NOMO-1 (cell line): Measurements from ENCODE around the gene GFRA1.

ENCODE experiments used
- DNase-seq, 2 experiments: peaks; one replicate each; lab custom pipeline; 2025; ENCODE audit not compliant: unreplicated experiment in 2 of 2; lab: John Stamatoyannopoulos, UW

GFRA1 gene

DNA sequence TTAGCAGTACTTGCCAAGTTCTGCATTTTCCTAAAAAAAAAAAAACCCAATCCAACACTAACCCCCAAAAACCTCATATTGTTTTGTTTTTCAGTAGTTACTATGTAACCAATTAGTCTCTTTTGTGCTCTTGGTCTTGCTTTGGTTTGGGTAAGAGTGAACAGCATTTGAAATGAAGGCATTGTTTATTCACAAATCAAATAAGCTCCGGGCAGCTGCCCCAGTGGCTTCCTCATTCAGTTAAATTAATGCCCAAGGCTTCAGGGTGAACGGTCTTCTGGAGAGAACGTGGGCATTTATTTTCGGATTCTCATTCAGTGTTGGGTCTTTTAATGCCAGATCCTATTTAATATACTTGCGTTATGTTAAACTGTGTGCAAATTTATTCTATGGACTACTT lies 108.7 kb downstream of the GFRA1 start:
- no peak for DNase-seq

DNA sequence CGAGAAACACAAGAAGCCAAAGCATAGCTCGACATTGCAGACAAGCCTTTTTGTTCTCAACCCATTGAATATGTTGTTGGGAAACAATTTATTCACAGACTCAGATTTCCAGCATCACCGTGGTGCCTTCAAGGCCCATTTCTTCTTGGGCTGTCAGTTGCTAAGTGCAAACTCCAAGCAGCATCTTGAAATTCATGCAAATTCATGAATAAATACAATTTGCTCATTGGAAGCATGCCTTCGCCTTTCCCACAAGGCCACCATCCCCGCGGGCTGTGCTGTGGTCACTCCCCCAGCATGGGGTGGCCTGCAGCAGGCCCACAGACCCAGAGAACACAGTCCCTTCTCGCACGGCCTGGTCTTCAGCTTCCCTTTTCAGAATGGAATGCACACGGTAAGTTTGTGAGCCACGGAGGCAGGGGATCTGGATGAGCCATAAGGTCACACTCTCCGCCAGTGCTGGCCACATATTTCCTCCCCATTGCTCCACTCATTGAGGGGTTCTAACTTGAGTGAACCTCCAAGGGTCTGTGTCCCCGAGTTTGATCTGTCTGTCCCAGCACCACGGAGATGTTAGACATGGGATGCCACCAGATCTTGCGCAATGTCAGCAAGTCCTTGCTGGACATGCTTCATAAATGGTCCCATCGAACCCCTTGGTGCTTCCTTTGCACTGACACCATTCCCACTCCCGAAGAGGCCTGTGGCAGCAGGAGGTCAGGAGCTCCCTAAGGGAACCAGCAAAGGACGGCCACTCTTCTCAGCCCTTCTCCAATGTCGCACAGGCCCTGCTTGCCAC lies 109.5 kb downstream of the GFRA1 start:
- DNase-seq: no peak

DNA sequence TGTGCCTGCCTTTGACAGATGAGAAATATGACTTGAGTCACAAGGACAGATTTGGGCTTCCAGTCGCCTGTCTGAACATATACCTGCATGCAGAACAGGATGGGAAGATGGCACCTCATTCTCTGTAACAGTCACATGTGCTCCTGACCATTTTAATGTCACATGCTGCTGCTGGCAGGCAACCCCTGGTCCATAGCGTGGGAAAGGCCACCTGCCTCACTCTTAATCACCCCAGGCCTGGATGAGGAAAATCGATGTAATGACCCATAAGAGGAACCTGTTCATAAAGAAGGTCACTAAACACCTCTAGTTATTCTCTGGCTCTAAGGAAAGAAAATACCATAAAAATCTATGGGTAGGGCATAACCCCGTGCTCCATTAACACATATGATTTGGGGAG lies 110.2 kb downstream of the GFRA1 start:
- DNase-seq: no peak

DNA sequence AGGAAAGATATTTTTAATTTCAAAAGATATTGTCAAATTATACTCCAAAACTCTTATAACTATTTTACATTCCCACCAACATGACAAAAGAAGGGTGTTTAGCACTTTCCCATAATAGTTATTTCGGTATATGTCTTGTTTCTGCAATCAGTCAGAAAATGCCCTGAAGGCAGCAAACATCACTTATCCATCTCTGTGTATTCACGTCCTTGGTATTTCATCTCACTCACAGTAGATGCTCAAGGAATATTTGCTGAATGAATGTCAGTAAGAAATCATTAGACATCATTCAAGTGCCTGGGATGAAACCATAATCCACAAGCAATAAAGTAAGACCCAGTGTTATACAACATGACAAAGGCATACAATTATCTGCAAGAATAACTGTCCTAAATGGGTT lies 112.7 kb downstream of the GFRA1 start:
- no peak for DNase-seq

DNA sequence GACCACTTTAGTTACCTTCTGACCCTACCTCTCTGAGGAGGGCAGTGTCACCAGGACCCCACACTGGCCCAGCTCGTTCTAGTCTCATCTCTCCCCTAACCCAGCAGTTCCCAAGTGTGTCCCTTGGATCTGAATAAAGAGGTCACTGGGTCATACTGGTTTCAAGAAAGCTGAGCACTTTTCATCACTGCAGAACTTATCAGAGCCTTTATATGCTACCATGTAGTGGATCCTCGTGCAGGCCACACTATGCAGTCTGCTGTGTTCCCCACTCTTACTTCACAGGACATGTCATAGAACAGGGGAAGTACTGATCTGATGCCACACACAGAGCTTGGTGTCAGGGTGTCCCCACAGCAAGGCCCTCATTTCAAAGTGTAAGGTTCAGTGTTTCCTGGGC lies 113.8 kb downstream of the GFRA1 start:
- DNase-seq: no peak

DNA sequence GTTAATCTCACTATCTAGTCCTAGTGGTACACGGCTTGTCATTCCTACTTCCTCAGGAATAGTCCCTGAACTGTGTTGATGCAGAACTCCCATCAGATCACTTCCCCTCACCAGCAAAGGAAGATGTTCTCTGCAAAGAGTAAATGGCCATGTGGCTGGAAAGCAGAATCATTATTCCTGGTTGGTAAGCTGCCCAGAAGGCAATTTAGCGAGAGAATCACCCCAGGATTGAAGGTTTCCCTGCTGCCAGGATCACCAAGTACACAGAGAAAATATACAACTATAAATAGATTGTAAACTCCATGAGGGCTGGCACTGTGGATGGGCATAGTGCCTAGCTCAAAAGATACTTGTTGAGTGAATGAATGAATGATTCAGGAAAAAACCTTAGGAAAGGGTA lies 115.0 kb downstream of the GFRA1 start:
- DNase-seq: no peak

DNA sequence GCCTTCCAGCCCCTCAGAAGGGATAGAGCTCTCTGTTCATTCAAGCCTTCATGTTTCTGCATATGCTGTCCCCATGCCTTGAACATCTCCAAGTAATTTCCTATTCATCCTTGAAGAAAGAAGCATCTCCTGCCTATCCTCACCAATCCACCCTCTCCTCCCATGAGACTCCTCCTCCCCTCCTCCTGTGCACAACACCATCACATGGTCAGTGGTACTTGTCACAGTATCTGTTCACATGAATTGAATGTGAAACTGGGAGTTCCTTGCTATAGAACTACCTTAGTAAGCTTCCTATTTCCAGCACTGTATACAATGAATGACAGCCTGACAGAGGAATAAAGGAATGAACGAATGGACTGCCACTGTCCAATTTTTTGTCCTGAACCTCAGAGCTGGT lies 115.5 kb downstream of the GFRA1 start:
- no peak for DNase-seq

DNA sequence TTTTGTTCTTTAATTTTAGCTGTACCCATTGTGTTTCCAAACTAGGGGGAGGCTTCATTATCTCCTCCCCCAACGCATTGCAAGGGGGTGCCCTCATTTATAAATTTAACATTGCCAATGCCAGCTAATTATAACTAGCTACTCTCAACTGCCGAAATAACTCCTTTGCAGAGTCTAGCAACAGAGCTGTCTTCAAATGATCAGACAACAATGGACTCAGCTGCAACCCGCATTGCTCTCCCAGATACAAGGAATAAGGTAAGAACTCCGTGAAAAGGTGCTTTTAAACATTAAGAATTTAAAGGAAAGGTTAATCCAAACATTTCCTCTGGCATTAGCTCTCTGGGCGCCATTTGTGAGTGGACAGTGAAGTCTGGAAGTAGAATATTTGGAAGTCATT lies 116.2 kb downstream of the GFRA1 start:
- DNase-seq: no peak

DNA sequence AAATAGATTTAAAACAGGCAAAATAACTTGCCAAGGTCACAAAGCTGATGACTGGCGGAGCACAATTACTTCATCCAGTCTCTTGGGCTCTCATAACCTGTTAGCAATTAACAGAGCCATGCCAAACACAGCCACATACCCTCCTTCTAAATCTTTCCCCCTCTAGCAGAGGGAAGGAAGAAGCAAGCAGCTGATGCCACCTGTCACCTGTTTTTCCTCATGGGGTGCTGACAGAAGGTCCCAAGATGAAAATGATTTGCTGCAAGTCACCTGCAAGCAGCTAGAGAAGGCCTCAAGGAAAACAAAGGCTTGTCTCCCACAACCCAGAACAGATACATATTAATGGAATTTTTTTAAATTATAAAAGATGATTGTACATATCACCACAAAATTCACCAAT lies 117.8 kb downstream of the GFRA1 start:
- DNase-seq: no peak

DNA sequence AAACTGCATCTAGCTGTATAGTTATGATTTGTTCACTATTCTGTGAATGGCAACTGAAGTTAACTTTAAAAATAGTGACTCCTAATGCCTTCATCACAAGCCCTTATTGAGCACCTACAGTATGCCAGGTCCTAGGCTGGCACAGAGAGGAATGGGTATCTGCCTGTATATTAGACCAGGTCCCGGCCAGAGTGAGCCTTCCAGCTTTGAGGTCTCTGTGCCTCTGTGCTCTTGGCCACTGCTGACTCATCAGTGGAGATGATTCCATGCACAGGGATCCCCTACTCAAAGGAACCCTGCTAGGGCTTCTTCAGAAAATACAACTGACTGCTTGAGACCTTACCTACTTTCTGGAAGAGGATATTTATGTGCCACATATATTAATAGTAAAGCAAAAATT lies 118.4 kb downstream of the GFRA1 start:
- DNase-seq: no peak

DNA sequence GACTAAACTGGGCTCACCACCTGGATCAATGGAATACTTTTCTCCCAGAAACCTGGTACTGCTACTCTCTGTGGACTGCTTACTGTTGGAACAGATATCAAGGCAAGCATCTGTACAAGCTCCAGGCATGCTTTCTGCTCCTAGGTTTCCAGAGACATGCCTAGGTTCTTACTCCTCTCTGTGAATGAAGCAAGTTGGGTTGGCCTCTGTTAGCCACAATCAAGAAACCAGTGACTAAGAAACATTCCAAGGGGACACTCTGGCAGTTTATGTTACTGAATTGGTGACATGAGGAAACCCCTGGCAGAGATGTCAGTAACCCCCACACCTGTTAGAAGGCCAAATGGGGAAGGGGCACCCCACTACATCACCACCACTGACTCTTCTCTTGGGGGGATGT lies 121.9 kb downstream of the GFRA1 start:
- DNase-seq: no peak

DNA sequence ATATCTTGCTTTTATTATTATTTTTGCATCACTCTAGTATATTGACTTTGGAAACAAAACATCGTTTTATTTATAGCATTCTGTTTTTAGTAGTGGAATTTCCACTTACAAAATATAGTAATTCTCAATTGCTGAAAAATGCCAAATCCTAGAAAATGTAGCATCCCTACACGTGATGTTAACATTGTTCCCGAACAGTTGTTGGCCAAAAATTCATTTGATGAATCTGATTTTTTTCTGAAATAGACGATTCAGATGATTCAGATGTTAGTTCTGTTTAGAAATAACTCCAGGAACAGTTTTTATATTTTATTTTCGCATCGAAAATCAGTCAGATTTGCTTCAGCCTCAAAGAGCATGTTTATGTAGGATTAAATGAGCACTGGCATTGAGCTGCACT lies 122.4 kb downstream of the GFRA1 start:
- no peak for DNase-seq

DNA sequence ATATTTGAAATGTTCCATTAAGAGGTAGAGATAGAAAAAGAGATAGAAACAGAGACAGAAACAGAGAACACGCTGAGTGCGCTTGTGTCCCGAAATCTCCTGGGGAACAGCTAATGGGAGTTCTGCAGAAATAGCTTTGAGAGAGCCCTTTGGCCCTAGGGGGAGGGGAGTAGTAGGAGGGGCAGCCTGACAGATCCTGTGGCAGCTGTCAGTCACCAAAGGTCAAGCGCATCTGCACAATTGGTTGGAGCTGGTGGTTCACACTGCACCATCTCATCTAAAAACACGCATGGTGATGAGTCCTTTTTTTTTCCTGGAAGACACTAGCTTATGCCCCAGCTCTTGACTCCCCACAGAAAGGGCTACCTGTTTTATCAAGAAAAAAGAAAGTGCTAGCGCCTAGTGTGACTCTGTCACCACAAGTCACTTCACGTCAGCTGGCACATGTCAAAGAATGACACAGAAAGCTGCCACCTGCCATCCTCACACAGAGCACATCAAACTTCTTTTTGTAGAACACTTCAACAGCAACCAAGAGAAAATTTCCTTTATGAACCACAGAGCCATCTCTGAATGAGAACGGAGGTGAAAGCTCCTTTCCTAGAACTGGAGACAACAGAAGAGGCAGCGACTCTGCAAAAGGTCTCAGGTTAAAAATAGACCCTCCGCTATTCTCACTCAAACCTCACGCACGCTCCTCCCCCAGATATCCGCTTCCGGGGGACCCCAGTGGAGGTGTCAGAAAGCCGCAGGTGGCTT lies 125.7 kb downstream of the GFRA1 start:
- no peak for DNase-seq

DNA sequence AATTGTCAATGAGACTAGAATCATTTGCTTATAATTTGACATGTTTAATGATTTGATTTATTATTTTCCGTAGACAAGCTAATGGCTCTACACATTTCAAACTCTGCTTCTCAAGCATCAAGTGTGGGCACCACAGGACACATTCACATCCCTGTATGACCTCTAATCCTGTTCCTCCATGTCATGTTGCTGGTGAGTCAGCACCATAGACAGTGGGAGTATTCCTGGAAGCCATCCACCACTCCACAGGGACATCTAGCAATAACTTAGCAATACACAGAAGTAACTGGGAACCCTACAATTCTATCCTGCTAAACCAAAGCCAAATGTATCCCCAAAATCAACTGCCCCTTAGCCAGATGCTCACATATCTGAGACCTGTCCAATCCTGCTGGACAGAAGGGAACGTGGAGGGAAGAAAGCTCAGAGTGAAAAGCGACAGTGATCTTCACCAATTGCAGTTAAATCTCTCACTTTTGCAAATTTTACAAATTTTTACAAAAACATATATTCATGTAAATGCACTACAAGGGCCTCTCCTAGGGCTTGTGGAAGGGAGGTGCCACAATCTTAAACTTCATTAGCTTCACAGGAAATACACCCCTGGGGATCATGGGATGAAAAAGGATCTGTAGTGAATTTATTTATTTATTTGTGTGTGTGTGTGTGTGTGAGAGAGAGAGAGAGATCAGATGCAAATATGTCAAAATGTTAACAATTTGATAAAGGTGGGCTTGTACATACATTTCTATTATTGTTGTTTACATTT lies 126.5 kb downstream of the GFRA1 start:
- DNase-seq: no peak

DNA sequence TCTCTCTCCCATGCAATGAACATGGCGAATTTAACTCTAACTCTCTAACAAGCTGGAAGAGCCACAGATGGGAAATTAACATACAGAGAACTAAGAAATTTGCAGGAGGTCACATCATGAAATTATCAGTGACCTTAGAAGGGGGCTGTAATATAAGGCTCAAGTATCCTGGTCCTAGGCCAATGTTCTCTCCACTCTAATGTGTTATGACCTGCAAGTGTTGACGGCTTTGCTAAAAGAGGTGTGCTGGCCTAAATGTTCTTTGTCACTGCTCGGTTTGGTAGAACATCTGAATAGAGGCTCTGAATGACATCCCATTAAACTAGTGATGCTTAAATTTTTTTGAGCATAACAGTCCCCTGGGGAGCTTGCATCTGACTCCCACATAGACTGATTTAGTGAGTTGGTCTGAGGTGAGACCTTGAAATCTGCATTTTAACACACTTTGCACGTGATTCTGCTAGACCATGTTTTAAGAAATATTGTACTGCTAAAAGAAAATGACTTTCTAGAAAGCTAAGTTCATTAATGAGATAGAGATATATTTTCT lies 129.3 kb downstream of the GFRA1 start:
- no peak for DNase-seq

DNA sequence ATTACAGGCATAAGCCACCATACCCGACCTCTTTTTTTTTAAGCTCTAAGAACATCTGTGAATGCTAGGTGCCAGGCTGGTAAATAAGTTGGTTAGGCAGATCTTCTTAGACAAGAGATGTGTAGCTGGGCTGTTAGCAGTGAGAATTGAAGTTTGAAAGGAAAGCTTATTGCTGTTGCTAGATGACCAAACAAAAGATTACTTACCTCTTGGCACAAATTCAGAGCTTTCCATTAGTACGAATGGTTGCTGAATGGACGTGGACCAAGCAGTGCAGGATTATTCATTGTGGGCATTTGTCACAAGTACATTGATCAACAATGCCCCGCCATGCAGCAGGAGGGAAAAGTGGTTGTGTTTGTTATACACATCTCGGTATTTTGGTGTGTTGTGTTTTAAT lies 131.2 kb downstream of the GFRA1 start:
- no peak for DNase-seq

DNA sequence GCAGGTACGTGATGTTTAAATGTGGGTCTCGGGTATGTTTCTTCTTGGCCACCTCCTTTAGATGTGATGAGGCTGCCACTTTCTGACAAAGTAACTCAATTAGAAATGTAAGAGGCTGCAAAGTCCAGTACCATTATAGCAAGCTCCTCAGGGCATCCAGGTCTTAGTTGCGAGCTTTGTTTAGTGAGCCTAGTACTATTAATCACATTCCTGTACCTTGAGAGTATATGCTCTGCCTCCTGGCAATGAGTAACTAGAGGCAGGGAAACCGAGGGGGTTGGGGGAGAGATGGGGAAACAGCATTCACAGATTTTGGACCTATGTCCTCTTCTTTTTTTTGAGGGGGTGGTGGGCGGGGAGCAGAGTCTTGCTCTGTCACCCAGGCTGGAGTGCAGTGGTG lies 131.8 kb downstream of the GFRA1 start:
- DNase-seq: no peak

DNA sequence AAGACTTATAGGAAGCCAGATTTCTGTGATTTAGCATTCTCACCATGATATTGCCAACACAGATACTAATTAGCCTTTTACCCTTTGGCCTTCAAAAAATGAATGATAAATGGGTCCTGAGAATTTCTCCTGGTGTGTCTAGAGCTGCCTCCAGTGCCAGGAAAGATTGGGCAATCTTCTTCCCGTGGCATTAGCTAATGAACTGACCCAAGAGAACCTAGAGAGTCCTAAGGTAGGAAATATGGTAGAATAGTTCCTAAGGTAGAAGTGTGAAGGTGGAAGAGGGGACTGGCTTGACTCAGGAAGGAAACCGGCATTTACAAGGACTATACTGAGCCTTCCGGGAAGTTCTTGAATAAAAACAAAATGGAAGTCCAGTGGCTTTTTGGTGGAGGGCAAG lies 133.1 kb downstream of the GFRA1 start:
- no peak for DNase-seq

DNA sequence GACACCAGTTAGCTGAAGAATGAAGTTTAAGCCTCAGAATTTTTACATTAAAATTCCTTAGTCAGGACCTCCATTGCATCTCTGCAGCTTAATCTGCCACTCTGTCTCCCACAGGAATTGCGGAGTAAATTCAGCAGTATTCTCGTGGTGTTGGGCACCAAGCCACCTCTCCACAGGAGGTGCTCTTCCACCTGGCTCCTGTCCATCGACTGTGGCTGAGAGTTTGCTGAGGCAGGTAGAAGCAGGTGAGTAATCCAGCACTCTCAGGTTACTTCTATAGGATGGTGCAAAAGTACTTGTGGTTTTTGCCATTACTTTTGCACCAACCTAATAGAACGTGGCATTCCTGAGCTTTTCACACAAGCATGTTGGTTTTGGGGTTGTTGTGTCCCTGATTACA lies 134.1 kb downstream of the GFRA1 start:
- DNase-seq: no peak

DNA sequence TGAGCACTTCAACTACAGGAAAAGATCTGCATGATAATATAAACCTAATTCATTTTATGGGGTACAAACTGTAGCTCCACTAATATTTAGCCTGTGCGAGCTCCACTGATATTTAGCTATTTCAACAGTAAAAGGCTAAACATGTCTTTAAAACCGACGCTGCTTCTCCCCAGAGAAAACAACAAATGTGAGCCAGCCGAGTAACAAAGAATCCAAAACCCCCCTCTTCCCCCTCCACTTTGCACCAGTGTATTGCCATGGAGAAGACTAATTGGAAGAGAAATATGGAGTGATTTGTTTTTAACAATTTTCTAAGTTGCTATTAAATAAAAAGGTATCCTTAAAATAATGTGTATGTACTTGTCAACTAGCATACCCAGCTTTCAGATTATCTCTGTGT lies 136.7 kb downstream of the GFRA1 start:
- DNase-seq: no peak

DNA sequence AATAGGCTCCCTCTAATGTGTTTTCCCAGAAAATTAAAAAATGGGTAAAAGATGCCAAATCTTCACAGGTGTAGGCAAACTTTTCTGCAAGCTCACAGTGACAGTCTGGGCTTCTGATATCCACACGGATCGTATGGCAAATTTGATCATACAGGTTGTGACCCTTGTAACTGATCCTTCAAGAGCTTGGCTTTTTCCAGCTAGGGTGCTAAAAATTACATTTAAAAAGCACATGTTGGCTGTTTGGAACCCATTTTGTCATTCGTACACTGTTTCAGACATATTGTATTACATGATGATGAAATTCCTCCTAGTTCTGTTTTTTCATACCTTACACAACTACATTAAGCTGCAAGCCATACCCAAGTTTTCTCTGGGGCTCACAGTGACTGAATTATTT lies 138.7 kb downstream of the GFRA1 start:
- no peak for DNase-seq
